ENCODE results near the gene SLC2A10. TPM values are rescaled to one million over a fixed set of nuclear protein-coding genes. Genes with fewer than 3 reads are reported as not detected.

SLC2A10 gene
- total RNA-seq, 1 experiment from 2014 or later = 1.6 TPM

GRCh38 chr20:46682063-46682821 lies 27.2 kb upstream of the SLC2A10 start:
- no peak for ATAC-seq
- no peaks in the 10 kb centered on the region for H3K27me3 ChIP-seq (ENCODE audit: control insufficient read depth, insufficient read depth, low read length)
- in situ Hi-C loops (cut with HindIII; ENCODE audit: low pct_unique_long_range_greater_than_20kb, low sequenced_read_pairs) (no loop called here), intact Hi-C loops (cut with micrococcal nuclease; ENCODE audit: unreplicated experiment) (no loop called here)
- no peak overlapping the region for H3K27ac ChIP-seq (ENCODE audit: low read length)
- DNase-seq (ENCODE audit: low read depth, low spot score) = no peak
- TF ChIP-seq, protein P1, sequence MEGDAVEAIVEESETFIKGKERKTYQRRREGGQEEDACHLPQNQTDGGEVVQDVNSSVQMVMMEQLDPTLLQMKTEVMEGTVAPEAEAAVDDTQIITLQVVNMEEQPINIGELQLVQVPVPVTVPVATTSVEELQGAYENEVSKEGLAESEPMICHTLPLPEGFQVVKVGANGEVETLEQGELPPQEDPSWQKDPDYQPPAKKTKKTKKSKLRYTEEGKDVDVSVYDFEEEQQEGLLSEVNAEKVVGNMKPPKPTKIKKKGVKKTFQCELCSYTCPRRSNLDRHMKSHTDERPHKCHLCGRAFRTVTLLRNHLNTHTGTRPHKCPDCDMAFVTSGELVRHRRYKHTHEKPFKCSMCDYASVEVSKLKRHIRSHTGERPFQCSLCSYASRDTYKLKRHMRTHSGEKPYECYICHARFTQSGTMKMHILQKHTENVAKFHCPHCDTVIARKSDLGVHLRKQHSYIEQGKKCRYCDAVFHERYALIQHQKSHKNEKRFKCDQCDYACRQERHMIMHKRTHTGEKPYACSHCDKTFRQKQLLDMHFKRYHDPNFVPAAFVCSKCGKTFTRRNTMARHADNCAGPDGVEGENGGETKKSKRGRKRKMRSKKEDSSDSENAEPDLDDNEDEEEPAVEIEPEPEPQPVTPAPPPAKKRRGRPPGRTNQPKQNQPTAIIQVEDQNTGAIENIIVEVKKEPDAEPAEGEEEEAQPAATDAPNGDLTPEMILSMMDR (IDR thresholded peaks at IDR 0.05) = no peak
- TF ChIP-seq, protein P2, sequence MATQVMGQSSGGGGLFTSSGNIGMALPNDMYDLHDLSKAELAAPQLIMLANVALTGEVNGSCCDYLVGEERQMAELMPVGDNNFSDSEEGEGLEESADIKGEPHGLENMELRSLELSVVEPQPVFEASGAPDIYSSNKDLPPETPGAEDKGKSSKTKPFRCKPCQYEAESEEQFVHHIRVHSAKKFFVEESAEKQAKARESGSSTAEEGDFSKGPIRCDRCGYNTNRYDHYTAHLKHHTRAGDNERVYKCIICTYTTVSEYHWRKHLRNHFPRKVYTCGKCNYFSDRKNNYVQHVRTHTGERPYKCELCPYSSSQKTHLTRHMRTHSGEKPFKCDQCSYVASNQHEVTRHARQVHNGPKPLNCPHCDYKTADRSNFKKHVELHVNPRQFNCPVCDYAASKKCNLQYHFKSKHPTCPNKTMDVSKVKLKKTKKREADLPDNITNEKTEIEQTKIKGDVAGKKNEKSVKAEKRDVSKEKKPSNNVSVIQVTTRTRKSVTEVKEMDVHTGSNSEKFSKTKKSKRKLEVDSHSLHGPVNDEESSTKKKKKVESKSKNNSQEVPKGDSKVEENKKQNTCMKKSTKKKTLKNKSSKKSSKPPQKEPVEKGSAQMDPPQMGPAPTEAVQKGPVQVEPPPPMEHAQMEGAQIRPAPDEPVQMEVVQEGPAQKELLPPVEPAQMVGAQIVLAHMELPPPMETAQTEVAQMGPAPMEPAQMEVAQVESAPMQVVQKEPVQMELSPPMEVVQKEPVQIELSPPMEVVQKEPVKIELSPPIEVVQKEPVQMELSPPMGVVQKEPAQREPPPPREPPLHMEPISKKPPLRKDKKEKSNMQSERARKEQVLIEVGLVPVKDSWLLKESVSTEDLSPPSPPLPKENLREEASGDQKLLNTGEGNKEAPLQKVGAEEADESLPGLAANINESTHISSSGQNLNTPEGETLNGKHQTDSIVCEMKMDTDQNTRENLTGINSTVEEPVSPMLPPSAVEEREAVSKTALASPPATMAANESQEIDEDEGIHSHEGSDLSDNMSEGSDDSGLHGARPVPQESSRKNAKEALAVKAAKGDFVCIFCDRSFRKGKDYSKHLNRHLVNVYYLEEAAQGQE (IDR thresholded peaks at IDR 0.05; ENCODE audit: insufficient read depth in 1 of 2, low read depth in 2 of 2, low read length in 1 of 2) = no peak
- TF ChIP-seq TCF7L2 (IDR thresholded peaks at IDR 0.05; ENCODE audit: low read depth, low read length) = no peak
- TF ChIP-seq POLR2AphosphoS5 (IDR thresholded peaks at IDR 0.05; ENCODE audit: low read depth, low read length) = no peak
- no peak for TF ChIP-seq SIN3A (IDR thresholded peaks at IDR 0.05; ENCODE audit: borderline replicate concordance, insufficient read depth, low read depth, low read length)
- BruUV-seq (replicated peaks) = no TSS peak
- peaks cover 11% of the 10 kb centered on the region for H3K36me3 ChIP-seq (ENCODE audit: control insufficient read depth, insufficient read depth, low read length)
- H3K4me3 ChIP-seq (ENCODE audit: low read depth in 2 of 2, low read length in 2 of 2) = no peak overlapping the region
- H3K9me3 ChIP-seq (ENCODE audit: control insufficient read depth, insufficient read depth, low read depth, low read length) = no peaks in the 10 kb centered on the region
- H3K4me1 ChIP-seq (ENCODE audit: control insufficient read depth, insufficient read depth, low read length) = no peaks in the 10 kb centered on the region; the same call in 1 of the 2 replicates
- ChIA-PET POLR2A (no interaction called here), CTCF (interaction anchor here (0.5 kb wide), 1 partner anchor 71 kb away, joined by 6 read pairs; no protein-coding TSS in a partner anchor)

DNA sequence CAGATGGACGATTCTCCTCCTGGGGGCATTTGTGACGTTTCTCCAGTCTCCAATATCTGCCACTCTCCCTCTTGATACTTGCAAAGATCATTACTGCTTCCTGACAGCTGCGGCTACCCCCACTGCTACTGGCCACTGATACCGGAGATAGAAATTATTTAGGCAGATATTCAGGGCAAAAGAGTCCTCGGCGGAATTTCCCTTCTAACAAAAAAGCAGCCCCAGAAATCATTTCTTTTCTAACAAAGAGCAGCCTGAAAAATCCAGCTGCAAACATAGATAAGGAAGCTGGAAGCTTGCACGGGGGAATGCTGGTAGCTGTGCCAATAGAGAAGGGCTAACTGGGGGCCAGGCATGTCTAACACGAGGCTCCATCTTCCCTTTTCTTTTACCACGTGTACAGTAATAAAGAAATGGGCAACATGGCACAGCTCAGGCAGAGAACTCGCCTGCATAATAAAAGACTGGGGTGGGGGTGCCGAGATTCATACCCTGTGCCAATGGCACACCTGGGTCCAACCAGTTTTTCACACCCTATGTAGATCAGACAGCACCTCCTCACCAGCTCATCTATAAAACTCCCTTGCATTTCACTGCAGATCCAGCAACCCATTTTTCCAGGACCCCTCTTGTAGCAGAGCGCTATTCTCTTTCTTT lies 26.3 kb upstream of the SLC2A10 start:
- Histone ChIP-seq H3K27me3 (ENCODE audit: control insufficient read depth, insufficient read depth, low read length) (no peaks in the 10 kb centered on the region), H3K4me3 (ENCODE audit: low read depth in 2 of 2, low read length in 2 of 2) (no peak overlapping the region), H3K36me3 (ENCODE audit: control insufficient read depth, insufficient read depth, low read length) (peaks cover 11% of the 10 kb centered on the region), H3K4me1 (ENCODE audit: control insufficient read depth, insufficient read depth, low read length) (peaks cover 5% of the 10 kb centered on the region), H3K9me3 (ENCODE audit: control insufficient read depth, insufficient read depth, low read depth, low read length) (no peaks in the 10 kb centered on the region), H3K27ac (ENCODE audit: low read length) (no peak overlapping the region)
- DNase-seq (ENCODE audit: low read depth, low spot score) (no peak), ATAC-seq (no peak)
- CTCF ChIA-PET = interaction anchor here (0.6 kb wide), 1 partner anchor 9 kb away, joined by 3 read pairs; no protein-coding TSS in a partner anchor
- POLR2A ChIA-PET = interaction anchor here (0.6 kb wide), 1 partner anchor 96 kb away, joined by 3 read pairs; no protein-coding TSS in a partner anchor
- in situ Hi-C loops (cut with HindIII; ENCODE audit: low pct_unique_long_range_greater_than_20kb, low sequenced_read_pairs) = no loop called here
- TF ChIP-seq TCF7L2 (IDR thresholded peaks at IDR 0.05; ENCODE audit: low read depth, low read length) = no peak
- TF ChIP-seq, protein P1 (IDR thresholded peaks at IDR 0.05) = no peak
- no peak for TF ChIP-seq SIN3A (IDR thresholded peaks at IDR 0.05; ENCODE audit: borderline replicate concordance, insufficient read depth, low read depth, low read length)
- TF ChIP-seq, protein P2 (IDR thresholded peaks at IDR 0.05; ENCODE audit: insufficient read depth in 1 of 2, low read depth in 2 of 2, low read length in 1 of 2) = no peak
- no peak for TF ChIP-seq POLR2AphosphoS5 (IDR thresholded peaks at IDR 0.05; ENCODE audit: low read depth, low read length)
- BruUV-seq (replicated peaks) = no TSS peak
- intact Hi-C loops (cut with micrococcal nuclease; ENCODE audit: unreplicated experiment) = no loop called here

Measured in Panc1 (cell line).